ENCODE measurements around the gene UBL4B.
"Not testable (repeated sequence)": the region's sequence is repeated elsewhere in the genome, so short reads cannot be mapped to it uniquely, and the experiment has no call there.

- TF ChIP-seq, protein P1, sequence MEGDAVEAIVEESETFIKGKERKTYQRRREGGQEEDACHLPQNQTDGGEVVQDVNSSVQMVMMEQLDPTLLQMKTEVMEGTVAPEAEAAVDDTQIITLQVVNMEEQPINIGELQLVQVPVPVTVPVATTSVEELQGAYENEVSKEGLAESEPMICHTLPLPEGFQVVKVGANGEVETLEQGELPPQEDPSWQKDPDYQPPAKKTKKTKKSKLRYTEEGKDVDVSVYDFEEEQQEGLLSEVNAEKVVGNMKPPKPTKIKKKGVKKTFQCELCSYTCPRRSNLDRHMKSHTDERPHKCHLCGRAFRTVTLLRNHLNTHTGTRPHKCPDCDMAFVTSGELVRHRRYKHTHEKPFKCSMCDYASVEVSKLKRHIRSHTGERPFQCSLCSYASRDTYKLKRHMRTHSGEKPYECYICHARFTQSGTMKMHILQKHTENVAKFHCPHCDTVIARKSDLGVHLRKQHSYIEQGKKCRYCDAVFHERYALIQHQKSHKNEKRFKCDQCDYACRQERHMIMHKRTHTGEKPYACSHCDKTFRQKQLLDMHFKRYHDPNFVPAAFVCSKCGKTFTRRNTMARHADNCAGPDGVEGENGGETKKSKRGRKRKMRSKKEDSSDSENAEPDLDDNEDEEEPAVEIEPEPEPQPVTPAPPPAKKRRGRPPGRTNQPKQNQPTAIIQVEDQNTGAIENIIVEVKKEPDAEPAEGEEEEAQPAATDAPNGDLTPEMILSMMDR (conservative IDR thresholded peaks at IDR 0.05; ENCODE audit: low read depth in 2 of 2): not testable (repeated sequence)
- TF ChIP-seq EZH2 (IDR thresholded peaks at IDR 0.05; ENCODE audit: low read depth, unreplicated experiment); CREB1 (CRISPR knock-in tag; IDR thresholded peaks at IDR 0.05; ENCODE audit: low read depth); ZNF331 (CRISPR knock-in tag; IDR thresholded peaks at IDR 0.05; ENCODE audit: low read depth); EZH2phosphoT487 (IDR thresholded peaks at IDR 0.05; ENCODE audit: unreplicated experiment): not testable (repeated sequence)
Observed at GRCh38 chr1:110079995-110080394, 32.2 kb upstream of the UBL4B start.
